Measurements from ENCODE around the gene SCGB1A1.
"Not testable (repeated sequence)": the region's sequence is repeated elsewhere in the genome, so short reads cannot be mapped to it uniquely, and the experiment has no call there.

The SCGB1A1 gene

DNA sequence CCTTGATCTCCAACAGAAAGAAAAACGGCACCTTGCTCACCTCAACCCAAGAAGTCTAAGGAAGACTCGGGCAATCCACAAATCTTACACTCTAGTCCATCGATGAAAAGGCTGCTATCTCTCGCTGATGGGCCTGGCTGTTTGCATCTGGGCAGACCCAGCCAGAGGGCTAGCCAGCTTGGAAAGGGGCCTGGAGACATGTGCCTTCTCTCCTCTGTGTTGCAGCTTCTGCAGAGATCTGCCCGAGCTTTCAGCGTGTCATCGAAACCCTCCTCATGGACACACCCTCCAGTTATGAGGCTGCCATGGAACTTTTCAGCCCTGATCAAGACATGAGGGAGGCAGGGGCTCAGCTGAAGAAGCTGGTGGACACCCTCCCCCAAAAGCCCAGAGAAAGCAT is 3.2 kb downstream of the SCGB1A1 start:
- no peak for DNase-seq (ENCODE audit: low read depth)

DNA sequence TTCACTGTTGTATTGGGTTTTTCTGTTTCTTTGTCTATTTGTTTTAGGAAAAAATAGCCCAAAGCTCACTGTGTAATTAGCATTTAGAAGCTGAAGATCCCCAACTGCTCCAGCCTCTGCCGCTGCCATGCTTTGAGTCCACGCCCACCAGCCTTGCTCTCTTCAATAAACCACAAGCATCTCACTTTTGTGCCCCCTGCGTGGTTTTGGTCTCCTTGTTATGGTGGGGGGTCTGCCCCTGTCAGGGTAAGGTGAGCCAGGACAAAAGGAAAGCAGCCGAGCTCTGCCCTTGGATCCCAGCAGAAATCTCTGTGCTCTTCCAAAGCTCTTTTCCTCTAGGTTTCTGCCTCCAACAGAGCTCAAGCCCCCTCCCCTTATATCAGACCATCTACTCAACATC is 4.2 kb downstream of the SCGB1A1 start:
- DNase-seq (ENCODE audit: low read depth): no peak

- DNase-seq (ENCODE audit: low read depth): peak; percentile 58
Measured at GRCh38 chr11:62427630-62428233, 8.9 kb downstream of the SCGB1A1 start.

DNA sequence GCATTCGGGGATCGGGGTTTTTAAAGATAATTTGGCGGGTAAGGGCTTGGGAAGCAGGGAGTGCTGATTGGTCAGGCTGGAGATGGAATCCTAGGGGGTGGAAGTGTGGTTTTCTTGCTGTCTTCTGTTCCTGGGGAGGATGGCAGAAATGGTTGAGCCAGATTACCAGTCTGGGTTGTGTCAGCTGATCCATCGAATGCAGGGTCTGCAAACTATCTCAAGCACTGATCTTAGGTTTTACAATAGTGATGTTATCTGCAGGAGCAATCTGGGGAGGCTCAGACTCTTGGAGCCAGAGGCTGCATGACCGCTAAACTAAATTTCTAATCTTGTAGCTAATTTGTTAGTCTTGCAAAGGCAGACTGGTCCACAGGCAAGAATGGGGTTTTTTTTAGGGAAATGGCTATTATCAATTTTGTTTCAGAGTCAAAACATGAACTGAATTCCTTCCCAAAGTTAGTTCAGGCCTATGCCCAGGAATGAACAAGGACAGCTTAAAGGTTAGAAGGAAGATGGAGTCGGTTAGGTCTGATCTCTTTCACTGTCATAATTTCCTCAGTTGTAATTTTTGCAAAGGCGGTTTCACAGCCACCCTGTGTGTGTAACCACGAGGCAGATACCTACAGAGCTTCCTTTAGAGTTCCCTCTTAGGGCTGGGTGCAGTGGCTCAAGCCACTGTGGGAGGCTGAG is 10.2 kb downstream of the SCGB1A1 start:
- no peak for DNase-seq (ENCODE audit: low read depth)

DNA sequence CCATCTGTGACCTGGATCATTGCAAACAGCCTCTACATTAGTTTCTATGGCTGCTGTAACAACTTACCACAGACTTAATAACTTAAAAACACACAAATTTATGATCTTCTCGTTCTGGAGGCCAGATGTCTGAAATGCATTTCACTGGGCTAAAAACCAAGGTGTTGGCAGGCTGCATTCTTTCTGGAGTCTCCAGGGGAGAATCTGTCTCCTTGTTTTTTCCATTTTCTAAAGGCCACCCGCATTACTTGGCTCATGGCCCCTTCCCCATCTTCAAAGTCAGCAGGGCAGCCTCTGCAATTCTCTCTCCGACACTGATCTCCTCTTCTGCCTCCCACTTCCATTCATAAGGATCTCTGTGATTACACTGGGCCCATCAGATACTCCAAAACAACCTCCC is 11.6 kb downstream of the SCGB1A1 start:
- no peak for DNase-seq (ENCODE audit: low read depth)

DNA sequence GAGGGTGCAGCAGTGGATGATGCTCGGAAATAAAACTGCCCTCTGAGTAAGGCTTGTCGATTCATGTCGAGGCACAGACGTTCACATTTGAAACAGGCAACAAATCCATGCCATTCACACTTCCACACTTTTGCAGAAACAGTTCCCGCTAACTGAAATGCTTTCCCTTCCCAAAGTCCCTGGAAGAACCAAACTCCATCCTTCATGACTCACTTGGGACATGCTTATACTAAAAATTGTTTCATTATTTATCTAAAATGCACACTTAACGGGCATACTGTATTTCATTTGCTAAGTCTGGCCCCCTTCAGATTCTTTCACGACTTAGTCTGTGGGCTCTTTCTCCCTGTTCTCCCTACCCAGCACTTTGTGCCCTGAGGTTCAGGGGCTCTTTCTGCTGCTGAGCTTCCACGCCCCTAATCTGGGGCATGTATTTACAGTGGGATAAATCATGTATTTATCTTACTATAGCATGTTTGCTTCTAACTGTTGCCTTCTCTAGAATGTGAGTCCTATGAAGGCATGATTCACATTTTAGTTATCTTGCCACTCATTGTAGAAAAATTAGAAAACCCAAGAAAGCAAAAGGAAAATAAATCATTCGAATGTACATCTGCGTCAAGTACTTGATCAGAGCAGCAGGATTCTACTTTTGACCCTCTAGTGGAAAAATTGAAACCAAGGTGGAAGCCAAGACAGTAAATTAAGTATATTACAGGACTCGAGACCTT is 12.5 kb downstream of the SCGB1A1 start:
- peak; percentile 85 for DNase-seq (ENCODE audit: low read depth)

GRCh38 chr11:62432695-62433094 is 13.9 kb downstream of the SCGB1A1 start:
- no peak for DNase-seq (ENCODE audit: low read depth)

DNA sequence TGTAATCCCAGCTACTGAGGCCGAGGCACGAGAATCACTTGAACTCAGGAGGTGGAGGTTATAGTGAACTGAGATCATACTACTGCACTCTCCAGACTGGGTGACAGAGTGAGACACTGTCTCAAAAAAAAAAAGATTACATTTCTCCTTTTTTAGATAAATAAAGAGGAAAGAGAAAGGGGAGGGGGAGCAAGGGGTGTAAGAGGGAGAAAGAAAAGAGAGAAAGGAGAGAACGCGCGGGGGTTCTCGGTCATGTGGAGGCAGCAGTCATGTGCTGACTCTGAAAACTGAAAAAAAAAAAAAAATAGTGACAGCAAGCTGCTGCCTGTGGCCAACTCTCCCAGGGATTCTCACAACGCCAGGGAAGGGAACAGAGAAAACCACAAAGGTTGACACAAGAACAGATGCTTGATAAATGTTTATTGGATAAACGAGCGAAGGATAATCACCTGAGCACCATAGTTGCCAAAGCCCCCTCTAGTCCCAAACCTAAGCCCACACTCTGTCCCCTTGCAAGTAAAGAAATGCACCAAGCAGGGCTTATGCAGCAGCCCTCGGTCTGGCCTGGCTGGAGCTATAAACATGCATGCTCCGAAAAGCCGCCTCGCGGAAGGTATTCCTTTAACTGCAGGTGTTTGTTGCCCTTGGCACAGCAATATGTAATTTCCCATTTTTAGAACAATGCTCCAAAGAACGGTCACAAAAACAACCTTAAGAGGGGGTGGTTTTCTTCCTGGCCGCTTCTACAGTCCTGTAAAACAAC is 14.5 kb downstream of the SCGB1A1 start:
- DNase-seq (ENCODE audit: low read depth): no peak

- no peak for DNase-seq (ENCODE audit: low read depth)
Measured at GRCh38 chr11:62433904-62434276, 15.1 kb downstream of the SCGB1A1 start.

DNA sequence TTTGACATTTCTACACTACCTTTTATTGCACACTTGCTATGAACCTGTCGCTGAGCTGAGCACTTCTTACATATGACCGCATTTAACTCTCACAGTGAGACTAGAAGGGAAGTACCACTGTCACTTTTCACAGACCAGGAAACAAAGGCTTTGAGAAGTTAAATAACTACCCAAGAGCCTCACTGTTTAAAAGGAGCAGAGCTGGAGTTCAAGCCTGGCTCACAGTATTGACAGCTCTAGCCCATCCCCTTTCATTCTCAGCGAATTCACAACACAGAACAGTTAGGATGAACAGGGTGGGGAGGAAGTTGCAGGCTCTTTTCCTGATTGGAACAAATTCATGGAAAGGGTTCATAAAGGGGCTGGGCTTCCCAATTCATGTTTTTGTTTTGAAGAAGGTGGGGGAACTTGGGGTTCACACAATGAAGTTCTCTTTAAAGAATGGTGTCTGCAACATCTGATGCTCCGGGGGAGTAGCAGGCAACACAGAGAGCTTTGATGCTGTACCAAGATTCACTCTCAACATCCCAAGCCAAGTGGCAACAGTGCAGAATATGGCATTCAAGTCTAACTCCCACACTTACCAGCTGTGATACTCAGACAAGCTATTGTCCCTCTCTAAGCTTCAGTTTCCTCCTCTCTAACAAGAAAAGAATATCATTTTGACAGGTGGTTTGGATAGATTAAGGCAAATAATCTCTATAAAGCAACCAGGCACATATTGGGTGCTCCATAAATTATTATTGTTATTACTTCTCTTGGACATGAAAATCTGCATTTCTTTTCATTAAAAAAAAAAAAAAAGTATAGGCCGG is 17.2 kb downstream of the SCGB1A1 start:
- no peak for DNase-seq (ENCODE audit: low read depth)

DNA sequence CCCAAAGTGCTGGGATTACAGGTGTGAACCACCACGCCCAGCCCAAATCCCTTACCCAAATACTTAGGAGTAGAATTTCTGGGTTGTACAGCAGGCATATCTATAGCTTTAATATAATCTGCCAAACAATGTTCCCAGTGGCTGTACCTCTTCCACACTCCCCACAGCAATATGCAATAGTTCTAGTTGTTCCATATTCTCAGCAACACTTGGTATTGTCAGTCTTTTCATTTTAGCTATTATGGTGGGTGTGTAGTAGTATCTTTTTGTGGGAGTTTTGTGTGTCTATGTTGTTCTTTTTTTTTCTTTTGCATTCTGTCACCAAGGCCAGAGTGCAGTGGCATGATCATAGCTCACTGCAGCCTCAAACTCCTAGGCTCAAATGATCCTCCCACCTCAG is 18.8 kb downstream of the SCGB1A1 start:
- DNase-seq (ENCODE audit: low read depth): no peak

DNA sequence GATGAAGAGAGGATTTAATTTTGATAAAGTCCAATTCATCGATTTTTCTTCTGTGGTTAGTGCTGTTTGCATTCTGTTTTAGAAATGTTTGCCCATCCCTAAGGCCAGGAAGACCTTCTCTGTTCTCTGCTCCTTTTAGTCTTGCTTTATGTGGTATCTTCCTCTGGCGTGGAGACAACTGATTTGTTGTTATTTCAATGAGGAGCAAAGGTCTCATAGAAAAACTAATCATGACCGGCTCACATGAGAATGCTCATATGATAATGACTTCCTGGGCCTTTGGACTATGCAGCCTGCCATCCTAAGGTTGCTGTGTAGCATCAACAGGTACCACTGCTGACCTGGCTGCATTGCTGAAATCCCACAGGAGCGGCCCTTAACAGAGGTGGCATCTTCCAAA is 19.8 kb downstream of the SCGB1A1 start:
- no peak for DNase-seq (ENCODE audit: low read depth)

DNA sequence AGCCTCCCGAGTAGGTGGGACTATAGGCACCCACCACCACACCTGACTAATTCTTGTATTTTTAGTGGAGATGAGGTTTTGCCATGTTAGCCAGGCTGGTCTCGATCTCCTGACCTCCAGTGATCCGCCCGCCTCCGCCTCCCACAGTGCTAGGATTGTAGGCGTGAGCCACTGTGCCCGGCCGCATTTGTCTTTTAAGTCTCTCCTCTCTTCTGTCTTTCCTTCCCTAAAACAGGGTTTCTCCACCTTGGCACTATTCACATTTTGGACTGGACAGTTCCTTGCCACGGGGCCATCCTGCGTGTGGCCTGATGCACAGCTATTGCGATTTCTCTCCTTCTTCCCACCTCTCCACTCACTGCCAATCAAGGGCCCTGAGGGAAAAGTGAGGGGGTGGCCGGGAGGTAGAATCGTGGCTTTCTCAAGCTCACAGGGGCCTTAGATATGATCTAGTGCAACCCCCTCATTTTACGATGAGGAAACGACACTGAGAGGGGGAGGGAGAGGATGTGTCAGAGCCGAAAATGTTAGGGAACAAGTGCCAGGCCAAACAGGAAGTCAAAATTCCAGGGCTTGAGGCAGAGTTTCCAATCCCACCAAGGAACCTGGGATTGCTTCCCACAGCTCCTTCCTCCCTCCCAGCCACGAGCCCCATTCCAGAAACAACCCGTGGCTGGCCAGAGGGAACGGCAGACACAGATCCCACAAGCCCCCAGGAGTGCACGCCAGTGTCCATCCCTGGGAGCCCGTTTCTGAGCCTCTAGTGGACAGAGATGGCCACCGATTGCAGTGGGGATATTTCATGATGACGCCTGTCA is 21.2 kb downstream of the SCGB1A1 start:
- DNase-seq (ENCODE audit: low read depth): no peak

GRCh38 chr11:62443390-62444235 is 24.8 kb downstream of the SCGB1A1 start:
- no peak for DNase-seq (ENCODE audit: low read depth)

DNA sequence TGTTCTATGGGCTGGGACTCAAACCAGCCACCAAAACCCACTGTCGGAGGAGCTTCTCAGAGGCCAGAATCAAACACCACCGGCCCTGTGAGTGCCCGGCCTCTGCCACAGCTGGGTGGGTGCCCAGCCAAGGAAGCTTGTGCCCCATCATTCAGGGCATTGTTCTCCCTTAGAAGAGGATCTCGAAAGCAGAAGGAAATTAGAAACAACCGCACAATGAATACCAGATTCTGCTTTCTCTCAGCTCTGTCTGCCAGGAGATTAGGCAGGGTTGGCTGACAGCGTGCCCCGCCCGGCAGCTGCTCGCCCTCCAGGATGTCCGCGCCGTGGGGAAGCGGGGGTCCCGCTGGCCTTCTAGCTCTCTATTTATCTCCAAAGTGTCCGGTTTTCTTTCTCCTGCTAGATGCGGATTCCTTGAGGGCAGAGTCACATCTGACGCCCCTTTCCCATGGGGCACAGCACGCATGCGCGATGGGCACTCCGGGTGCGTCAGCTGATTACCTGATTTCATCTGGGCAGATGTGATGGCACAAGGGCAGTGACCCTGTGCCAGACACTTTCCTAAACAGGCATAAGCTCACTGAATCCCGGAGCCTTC is 25.5 kb downstream of the SCGB1A1 start:
- no peak for DNase-seq (ENCODE audit: low read depth)

- no peak for DNase-seq (ENCODE audit: low read depth)
Measured at GRCh38 chr11:62444835-62445234, 26.0 kb downstream of the SCGB1A1 start.

GRCh38 chr11:62445314-62445740 is 26.5 kb downstream of the SCGB1A1 start:
- DNase-seq (ENCODE audit: low read depth): no peak

GRCh38 chr11:62446091-62446490 is 27.3 kb downstream of the SCGB1A1 start:
- DNase-seq (ENCODE audit: low read depth): no peak

DNA sequence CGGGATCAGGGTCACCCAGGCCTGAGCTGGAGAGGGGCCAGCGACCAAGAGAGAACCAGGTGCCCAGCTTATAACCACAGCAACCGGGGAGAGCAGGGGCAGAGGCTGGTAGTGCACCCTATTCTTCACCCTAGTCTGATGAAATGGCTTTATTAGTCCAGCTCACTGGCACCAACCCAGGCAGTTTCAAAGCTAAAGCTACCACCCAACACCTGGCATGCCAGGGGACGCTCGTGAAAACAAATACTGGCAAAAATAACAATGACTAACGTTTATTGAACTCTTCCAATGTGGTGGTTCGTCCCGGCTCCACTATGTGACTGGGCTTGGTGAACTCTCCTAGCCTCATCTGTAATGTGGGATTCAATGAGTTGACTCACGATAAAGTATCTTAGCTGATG is 30.6 kb downstream of the SCGB1A1 start:
- peak; percentile 81 for DNase-seq (ENCODE audit: low read depth)

GRCh38 chr11:62449912-62450311 is 31.1 kb downstream of the SCGB1A1 start:
- DNase-seq (ENCODE audit: low read depth): not testable (repeated sequence)
